CD4-positive, alpha-beta T cell treated with Interleukin-15 for 4 hours (primary cell): Measurements from ENCODE around the gene PECR.

Source experiments
- DNase-seq: peaks from one replicate; pipeline ENCODE4 v3.0.0-alpha.2; 2020; ENCODE audit warnings: low spot score

PECR gene

DNA sequence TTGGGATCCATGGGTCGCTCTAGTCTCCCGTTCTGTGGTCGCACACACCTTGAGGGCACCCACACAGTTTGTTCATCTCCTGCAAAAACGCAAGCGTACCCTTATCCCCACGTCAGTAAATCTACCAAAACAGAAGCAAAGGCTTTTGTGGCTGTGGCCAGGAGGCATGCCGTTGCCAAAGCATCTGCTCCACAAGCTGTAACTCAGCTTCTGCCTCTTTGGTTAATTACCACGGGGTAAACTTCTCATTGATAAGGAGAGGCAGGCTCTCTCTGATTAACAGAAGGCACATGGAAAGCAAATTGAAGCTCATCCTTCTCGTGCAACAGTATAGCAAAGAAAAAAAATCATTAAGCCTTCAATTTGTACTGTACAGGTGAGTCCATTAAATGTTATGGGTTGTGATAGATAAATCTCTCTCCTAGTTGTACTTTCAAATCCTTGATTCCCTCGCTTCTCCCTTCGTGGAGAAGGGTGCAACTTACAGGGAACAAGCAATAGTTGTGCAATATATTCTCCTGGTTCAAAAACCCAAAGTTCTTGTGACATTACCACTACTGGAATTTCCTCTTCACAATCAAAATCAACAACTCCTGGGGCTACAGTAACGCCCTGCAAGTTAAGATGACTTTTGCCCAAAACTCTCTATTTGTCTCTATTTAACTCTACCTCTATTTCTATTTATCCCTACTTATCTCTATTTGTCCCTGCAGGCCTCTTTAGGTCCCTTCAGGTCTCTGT lies 10.3 kb downstream of the PECR start:
- DNase-seq = no peak

GRCh38 chr2:216070195-216070594 lies 11.4 kb downstream of the PECR start:
- DNase-seq = no peak

- no peak for DNase-seq
Measured at GRCh38 chr2:216069028-216069427, 12.6 kb downstream of the PECR start.

GRCh38 chr2:216066230-216066629 lies 15.4 kb downstream of the PECR start:
- no peak for DNase-seq

- DNase-seq = no peak
Measured at GRCh38 chr2:216064665-216065064, 16.9 kb downstream of the PECR start.

GRCh38 chr2:216064014-216064630 lies 17.5 kb downstream of the PECR start:
- DNase-seq = no peak

- DNase-seq = peak; percentile 16
Measured at GRCh38 chr2:216059233-216059834, 22.3 kb downstream of the PECR start.

DNA sequence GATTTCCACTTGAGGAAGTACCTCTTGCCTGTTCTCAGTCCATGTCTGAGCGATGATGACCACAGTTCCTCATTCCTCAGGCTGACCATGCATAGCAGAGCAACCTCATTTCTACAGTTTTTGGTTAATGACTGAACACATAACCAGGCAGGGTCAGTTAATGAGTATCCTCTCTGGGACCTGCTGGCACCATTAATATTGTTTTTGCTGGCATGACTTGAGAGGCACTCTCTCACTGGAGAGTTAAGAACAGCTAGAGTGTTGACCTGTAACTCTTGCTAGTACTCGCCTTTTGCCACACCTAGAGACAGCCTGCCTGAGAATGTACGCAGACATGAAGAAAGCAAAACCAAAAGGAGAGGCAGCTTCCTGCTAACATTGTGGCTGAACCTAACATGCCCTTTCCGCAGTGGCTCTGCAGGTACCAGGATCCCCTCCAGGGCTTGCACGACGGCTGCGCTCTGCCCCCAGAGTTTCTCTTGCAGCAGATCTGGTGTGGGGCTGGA lies 23.9 kb downstream of the PECR start:
- DNase-seq = peak; percentile 61

- no peak for DNase-seq
Measured at GRCh38 chr2:216056739-216057138, 24.9 kb downstream of the PECR start.

- no peak for DNase-seq
Measured at GRCh38 chr2:216055680-216056079, 25.9 kb downstream of the PECR start.

DNA sequence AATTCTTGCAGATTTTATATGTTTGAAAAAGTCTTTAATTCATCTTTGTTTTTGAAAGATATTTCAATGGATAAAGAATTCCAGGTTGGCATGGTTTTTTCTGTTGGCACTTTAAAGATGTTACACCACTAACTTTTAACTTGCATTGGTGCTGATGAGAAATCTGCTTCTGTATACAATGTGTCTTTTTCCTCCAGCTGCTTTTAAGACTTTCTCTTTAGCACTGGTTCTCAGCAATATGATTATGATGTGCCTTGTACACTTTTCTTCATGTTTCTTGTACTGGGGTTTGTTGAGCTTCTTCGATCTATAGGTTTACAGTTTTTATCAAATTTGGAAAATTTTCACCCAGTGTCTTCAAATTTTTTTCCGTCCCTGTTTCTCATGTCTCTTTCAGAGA lies 29.2 kb downstream of the PECR start:
- DNase-seq = no peak

DNA sequence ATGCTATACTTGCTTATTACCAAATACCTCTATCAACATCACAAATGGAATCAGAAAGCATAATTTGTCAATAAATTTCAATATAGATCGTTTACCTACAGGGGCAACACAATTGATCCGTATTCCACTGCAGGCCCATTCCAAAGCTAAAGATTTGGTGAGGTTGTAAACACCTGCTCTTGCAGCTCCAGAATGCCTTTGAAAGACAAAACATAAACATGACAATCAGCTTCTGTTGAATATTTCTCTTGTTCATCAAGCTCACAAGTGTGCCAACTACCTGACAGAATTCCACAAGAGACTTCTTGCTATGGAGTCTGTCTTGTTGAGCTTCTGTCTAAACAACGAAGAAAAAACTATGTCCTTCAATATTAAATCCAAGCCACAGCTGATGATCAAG lies 30.3 kb downstream of the PECR start:
- no peak for DNase-seq

DNA sequence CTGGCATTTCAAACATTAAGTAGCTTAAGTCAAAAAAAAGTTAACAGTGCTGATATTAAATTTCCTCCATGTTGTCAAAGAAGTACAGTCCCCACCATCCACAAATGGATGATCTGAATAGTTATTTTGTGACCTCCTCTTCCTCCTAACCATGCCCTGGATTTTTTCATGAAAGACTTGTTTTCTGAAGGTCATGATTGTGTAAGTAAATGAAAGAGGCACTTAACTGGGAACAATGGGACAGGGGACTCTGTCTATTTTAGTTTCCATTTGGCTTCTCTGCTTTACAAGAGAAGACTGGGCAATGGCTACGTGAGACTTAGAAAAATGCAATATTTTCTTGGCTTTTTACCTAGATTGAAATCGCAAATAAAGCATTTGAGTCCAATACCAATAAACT lies 32.2 kb downstream of the PECR start:
- DNase-seq = no peak

DNA sequence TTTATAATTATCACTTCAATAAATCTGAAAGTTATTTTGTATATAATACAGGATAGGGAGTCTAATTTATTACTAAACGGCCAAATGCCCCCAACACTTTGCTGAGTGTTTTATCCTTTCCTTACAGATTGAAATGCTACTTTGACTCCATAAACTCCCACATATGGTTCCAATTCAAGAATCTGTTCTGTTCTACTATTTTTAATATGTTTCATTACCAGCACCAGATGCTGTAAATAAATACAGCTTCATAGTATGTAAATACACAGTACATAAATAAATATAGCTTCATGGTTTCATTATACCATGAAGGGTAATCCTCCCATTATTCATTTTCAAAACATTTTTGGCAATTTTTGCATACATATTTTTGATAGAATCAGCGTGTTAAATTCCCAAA lies 34.2 kb downstream of the PECR start:
- DNase-seq = no peak

GRCh38 chr2:216044883-216045486 lies 36.6 kb downstream of the PECR start:
- no peak for DNase-seq

DNA sequence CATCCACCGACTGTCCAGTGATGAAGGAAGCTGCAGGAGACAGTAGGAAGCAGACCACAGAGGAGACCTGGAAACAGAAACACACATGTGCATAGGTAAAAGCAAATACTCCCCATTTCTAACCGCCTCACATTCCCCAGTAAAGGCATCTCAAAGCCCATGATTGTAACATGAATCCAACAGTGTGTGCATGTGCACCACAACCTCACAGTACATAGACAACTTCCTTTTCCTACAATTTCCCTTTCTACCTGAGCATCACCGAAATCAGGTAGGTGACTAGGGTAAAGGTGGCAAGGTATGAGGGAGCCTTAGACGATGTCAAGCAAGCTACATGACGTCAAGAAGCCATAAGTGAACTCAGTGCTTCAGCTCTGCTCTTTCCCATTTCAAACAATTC lies 37.7 kb downstream of the PECR start:
- no peak for DNase-seq

DNA sequence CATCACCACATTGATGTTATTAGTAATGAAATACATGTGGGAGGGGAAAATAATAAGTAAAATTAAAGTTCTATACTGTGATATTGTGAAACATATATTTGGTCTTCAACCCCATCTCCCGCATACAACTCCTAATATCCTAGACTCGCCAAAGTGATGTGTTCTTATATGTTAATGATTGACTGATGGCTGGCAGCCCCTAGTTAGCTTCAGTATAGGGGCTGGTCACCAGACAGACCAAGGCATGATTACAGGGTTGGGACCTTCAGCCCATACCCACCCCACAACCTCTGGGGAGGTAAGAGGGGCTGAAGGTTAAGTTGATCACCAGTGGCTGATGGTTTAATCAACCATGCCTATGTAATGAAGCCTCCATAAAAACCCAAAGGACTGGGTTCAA lies 40.2 kb downstream of the PECR start:
- DNase-seq = no peak

DNA sequence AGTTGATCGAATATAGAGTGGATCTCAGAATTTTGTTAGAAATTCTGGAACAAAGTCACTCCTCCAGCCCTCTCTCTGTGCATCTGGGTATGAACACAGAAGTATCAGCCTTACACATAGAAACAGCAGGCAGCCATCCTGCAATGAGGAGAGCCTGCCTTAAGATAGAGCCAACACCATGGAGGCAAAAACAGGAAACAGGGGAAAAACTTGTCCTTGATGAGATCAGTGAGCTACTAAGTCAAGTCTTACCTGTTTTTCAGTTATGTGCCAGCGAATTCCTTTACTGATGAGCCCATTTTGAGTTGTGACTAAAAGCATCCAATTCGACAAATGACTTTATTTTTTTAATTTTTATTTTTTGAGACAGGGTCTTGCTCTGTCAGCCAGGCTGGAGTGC lies 41.7 kb downstream of the PECR start:
- DNase-seq = no peak

DNA sequence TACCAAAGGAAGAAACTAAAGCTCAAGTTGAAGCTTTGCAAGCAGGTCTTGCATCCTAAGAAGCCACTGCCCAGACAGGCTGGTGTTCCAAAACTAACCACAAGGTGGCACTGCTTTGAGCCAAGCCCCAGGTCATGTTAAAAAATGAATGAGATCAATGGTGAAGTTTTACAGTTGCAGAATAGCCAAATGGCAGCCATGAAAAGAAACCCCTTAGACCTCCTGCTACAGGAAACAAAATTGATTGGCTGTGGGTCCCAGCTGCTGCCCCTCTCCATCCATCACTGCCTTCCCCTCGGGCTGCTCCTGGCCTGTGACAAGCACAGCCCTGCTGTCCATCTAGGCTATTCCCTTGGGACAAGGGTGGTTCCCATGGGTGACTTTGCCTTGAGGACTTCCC lies 47.5 kb downstream of the PECR start:
- DNase-seq = peak; percentile 77

- DNase-seq = no peak
Measured at GRCh38 chr2:216033403-216033802, 48.2 kb downstream of the PECR start.

DNA sequence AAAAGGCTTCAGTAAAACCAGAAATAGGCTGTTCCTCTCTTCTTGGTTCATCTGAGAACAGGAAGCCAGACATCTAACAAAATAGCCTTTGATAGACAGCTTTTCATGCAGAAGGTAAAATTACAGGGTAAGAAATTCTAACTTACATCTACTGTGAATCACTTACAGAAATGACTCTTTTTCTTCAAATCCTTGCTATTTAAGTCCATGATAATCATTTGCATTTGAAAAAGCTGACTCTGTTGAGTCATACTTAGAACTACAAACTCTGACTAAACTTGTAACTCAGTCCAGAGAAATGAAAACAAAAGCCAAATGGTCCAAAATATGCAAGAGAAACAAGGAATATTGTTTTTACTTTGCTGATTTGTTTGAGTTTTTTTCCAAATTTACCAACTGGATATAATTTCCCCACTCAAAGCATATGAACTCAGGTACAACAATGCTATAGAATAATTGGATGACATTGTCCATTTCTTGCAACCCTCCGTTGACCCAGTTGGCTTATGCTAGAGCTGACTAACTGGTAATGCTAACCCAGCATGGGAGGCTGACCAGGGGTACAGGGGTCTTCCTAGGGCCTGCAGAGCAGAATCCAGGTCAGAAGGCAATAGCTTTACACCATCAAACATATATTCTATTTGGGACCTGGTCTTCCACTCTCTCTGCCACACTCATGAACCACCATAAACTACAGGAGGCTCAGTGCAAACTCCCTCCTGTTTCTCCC lies 49.5 kb downstream of the PECR start:
- no peak for DNase-seq

DNA sequence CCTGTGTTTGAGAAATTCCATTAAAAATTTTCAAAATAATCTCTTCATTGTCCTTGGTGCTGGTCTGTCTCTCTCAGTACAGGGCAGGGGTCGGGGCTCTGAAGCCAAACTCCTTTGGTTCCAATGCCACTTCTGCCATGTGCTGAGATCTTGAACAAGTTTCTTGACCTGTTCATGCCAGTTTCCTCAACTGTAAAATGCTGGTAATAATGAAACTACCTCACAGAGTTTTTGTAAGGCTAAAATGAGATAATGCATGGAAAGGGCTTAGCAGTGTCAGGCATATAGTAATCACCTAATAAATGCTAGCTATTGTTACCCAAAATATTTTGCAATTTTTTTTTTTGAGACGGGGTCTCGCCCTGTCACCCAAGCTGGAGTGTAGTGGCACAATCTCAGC lies 51.4 kb downstream of the PECR start:
- DNase-seq = no peak
